ENCODE results near the gene KDM4C.

DNA sequence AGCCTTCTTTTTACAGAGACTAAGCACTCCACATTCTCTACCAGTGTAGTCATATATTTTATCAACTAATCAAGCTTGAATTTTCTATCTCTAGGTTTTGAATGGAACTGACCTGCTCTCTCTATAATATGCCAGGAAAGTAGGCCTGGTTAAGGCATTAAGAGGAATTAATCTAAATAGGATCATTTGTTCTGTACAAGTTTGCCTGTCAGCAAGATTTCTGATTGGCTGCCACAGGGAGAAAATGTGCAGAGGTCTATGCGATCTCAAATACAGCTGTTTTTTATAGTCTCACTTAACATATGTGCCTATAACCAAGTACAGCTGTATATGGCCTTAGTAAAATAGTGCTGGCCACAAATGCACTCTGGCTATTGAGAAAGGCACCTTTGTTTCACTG is 418.8 kb downstream of the KDM4C start:
- TF ChIP-seq, protein P1, sequence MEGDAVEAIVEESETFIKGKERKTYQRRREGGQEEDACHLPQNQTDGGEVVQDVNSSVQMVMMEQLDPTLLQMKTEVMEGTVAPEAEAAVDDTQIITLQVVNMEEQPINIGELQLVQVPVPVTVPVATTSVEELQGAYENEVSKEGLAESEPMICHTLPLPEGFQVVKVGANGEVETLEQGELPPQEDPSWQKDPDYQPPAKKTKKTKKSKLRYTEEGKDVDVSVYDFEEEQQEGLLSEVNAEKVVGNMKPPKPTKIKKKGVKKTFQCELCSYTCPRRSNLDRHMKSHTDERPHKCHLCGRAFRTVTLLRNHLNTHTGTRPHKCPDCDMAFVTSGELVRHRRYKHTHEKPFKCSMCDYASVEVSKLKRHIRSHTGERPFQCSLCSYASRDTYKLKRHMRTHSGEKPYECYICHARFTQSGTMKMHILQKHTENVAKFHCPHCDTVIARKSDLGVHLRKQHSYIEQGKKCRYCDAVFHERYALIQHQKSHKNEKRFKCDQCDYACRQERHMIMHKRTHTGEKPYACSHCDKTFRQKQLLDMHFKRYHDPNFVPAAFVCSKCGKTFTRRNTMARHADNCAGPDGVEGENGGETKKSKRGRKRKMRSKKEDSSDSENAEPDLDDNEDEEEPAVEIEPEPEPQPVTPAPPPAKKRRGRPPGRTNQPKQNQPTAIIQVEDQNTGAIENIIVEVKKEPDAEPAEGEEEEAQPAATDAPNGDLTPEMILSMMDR (IDR thresholded peaks at IDR 0.05; ENCODE audit: insufficient read depth, low read depth, low read length) = no peak
- no peak for TF ChIP-seq EZH2 (IDR thresholded peaks at IDR 0.05; ENCODE audit: insufficient read depth, low read length)
